HepG2 (cell line): ENCODE results near the gene NDEL1. TPM values are rescaled to one million over a fixed set of nuclear protein-coding genes. Genes with fewer than 3 reads are reported as not detected.
A peak's percentile ranks its signal among the peaks of the same experiment; 100 is the strongest.

ENCODE experiments used
- ATAC-seq: fragments of 200-7000 bp; cut with Tn5 transposase; 3 replicates; pipeline ENCODE4 v1.9.1; 2020; ENCODE audit warnings: mild to moderate bottlenecking, moderate library complexity
- BruUV-seq: library from RNA; stranded (reverse); fragments of 400-500 nt; replicated peaks from 2 replicates; lab custom pipeline; 2021; lab: Mats Ljungman, UMichigan
- CTCF ChIA-PET: fragments of 300-600 bp; formaldehyde crosslinking; extraction: SDS; loops from one replicate; lab custom pipeline; 2021; ENCODE audit warnings: low total read pairs, inconsistent platforms, low intra/inter-chr PET ratio; lab: Yijun Ruan, JAX
- POLR2A ChIA-PET: fragments of 350-600 bp; sonication (Branson Sonifier 250); formaldehyde crosslinking; loops from one replicate; lab custom pipeline; 2020; ENCODE audit warnings: antibody characterized with exemption, inconsistent platforms; lab: Yijun Ruan, JAX
- DNase-seq: peaks from one replicate; pipeline ENCODE4 v3.0.0-alpha.2; 2015; ENCODE audit warnings: low spot score
- FAIRE-seq: peaks from 3 replicates; lab custom pipeline; 2011; peaks lifted over from hg19 to GRCh38; lab: Jason Lieb, UNC
- H2AFZ ChIP-seq: one replicate; pipeline ENCODE4 v1.6.1; 2011; ENCODE audit warnings: low read length, inconsistent platforms
- H3K27ac ChIP-seq: fragments of 300-600 bp; 3 replicates; pipeline ENCODE4 v1.8.0; 2011; ENCODE audit warnings: mixed run types, mild to moderate bottlenecking, mixed read lengths, low read length, inconsistent platforms; ENCODE audit not compliant: insufficient read depth; ENCODE audit errors: extremely low read length
- H3K27me3 ChIP-seq, 2 experiments: fragments of 200-600 bp in 1 of 2; 2 replicates in 1 of 2; 3 replicates in 1 of 2; pipeline versions ENCODE4 v1.6.0 to v1.8.0; 2011; ENCODE audit warnings: low read length in 2 of 2, mild to moderate bottlenecking in 2 of 2, moderate library complexity in 2 of 2, inconsistent platforms in 1 of 2; ENCODE audit not compliant: insufficient read depth in 2 of 2, control insufficient read depth in 1 of 2
- H3K36me3 ChIP-seq, 2 experiments: fragments of 200-600 bp in 1 of 2; replicated peaks in 1 of 2; 2 replicates in 1 of 2; 3 replicates in 1 of 2; pipeline versions ENCODE4 v1.5.1 to v1.8.0; 2011; ENCODE audit warnings: low read length in 2 of 2, inconsistent platforms in 1 of 2; ENCODE audit not compliant: insufficient read depth in 2 of 2, control insufficient read depth in 1 of 2
- H3K4me1 ChIP-seq: 2 replicates; pipeline ENCODE4 v1.5.1; 2012; ENCODE audit warnings: low read length, inconsistent platforms; ENCODE audit not compliant: insufficient read depth
- H3K4me2 ChIP-seq: 2 replicates; pipeline ENCODE4 v1.6.0; 2011; ENCODE audit warnings: low read depth, low read length, inconsistent platforms
- H3K4me3 ChIP-seq, 3 experiments: fragments of 200-600 bp in 1 of 3; sonication (generic), shearing (Covaris generic) in 1 of 3; replicated peaks in 1 of 3; 2 replicates each; pipeline ENCODE4 v1.5.1; 2011 to 2016; ENCODE audit warnings: low read length in 3 of 3, inconsistent platforms in 2 of 3, low read depth in 2 of 3, mild to moderate bottlenecking in 2 of 3, control low read depth in 1 of 3, mixed read lengths in 1 of 3; ENCODE audit not compliant: insufficient read depth in 1 of 3
- H3K79me2 ChIP-seq: one replicate; pipeline ENCODE4 v1.6.1; 2011; ENCODE audit warnings: low read length, inconsistent platforms; ENCODE audit not compliant: insufficient read depth
- H3K9ac ChIP-seq: 2 replicates; pipeline ENCODE4 v1.6.0; 2011; ENCODE audit warnings: mild to moderate bottlenecking, low read depth, low read length, inconsistent platforms; ENCODE audit not compliant: insufficient read depth
- H3K9me3 ChIP-seq: 2 replicates; pipeline ENCODE4 v1.5.1; 2012; ENCODE audit warnings: mild to moderate bottlenecking, low read length
- H4K20me1 ChIP-seq: 2 replicates; pipeline ENCODE4 v1.6.0; 2011; ENCODE audit warnings: inconsistent platforms, mild to moderate bottlenecking, low read length, moderate library complexity; ENCODE audit not compliant: insufficient read depth
- MAFK ChIP-seq, 2 experiments: IDR thresholded peaks in 1 of 2; conservative IDR thresholded peaks in 1 of 2; 2 replicates each; pipeline ENCODE4 v1.6.1; 2011; ENCODE audit warnings: improper control_type of control experiment in 2 of 2, low read length in 2 of 2
- POLR2A ChIP-seq, 2 experiments: IDR thresholded peaks; 2 replicates each; pipeline ENCODE4 v1.6.1; 2011; ENCODE audit warnings: low read depth in 2 of 2, low read length in 2 of 2, mild to moderate bottlenecking in 1 of 2, moderate library complexity in 1 of 2; ENCODE audit not compliant: insufficient read depth in 1 of 2
- RBM22 ChIP-seq: fragments of 200-400 bp; formaldehyde crosslinking; optimal IDR thresholded peaks from 2 replicates; pipeline ENCODE3; 2017; ENCODE audit warnings: mild to moderate bottlenecking, low read length, moderate library complexity
- RXRB ChIP-seq: IDR thresholded peaks from 2 replicates; pipeline ENCODE4 v1.6.1; 2016; ENCODE audit warnings: borderline replicate concordance, missing genetic modification reagents, missing compliant biosample characterization
- WGBS: methylation state at CpG from one replicate; pipeline ENCODE4 v1.1.6; 2017; ENCODE audit warnings: low lambda C conversion rate; 5-methylcytosine and 5-hydroxymethylcytosine counted together
- in situ Hi-C: cut with HindIII; loops from 2 replicates; pipeline ENCODE4 v1.10.0; 2017; ENCODE audit warnings: low pct_unique_long_range_greater_than_20kb; ENCODE audit not compliant: extremely low pct_ligation_motif_present
- intact Hi-C: fragments of 100-400 bp; cut with micrococcal nuclease; formaldehyde crosslinking; loops from one replicate; pipeline ENCODE4 v1.10.0; 2022; ENCODE audit not compliant: unreplicated experiment
- polyA plus RNA-seq, 8 experiments: library from polyadenylated mRNA; depleted of rRNA in 3 of 8; stranded (reverse) in 7 of 8; unstranded in 1 of 8; fragments of >200 nt; fragmentation: Illumina TruSeq in 4 of 8; extraction: Trizol in 4 of 8; gene quantifications; 2 replicates each; pipeline versions ENCODE4 v1.2.1 to v1.2.3, GENCODE V29; 2011 to 2016; ENCODE audit warnings: low read depth in 4 of 8, missing spikeins in 1 of 8, mixed read lengths in 1 of 8; ENCODE audit not compliant: insufficient read depth in 1 of 8
- total RNA-seq, 5 experiments: library from RNA; depleted of rRNA; stranded (reverse); fragments of >200 nt; fragmentation: Illumina TruSeq; extraction: Trizol; gene quantifications; 2 replicates each; pipeline ENCODE4 v1.2.3, GENCODE V29; 2016; ENCODE audit warnings: low read depth in 1 of 5
- TF ChIP-seq, protein P1 (sequence below): sonication (generic); formaldehyde crosslinking; IDR thresholded peaks from 2 replicates; pipeline ENCODE4 v1.5.1; 2020; ENCODE audit warnings: missing genetic modification reagents, mild to moderate bottlenecking, borderline replicate concordance

Gene NDEL1
- total and polyA plus RNA-seq, 2 of the 13 experiments (the other 11 are each of a cell fraction or from before 2014, with no cell fraction given): 59.8 to 153 TPM

DNA sequence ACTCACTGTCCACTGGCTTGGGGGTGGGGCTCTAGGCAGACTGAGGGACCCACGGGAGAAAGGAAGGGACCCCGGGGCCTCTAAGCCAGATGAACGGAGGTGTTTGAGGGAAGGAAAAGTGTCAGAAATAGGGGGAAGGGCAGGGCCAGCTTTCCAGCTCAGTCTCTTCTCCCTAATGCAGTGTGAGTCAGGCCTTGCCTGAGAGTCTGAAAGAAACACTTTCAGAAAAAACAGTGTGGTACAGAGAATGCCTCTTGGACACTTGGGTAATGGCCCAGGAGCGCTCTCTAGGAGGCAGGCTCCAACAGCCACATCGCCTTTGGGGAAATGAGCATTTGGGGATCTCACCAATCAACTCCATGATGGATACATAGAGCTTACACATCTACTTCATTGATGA lies 46.9 kb downstream of the NDEL1 start:
- CTCF ChIA-PET: no interaction called here
- Histone ChIP-seq H3K4me3 (no peak overlapping the region), H4K20me1 (no peaks in the 10 kb centered on the region), H3K4me2 (no peak overlapping the region), H3K27me3 (no peaks in the 10 kb centered on the region), H2AFZ (no peak overlapping the region)
- no TSS peak for BruUV-seq
- in situ Hi-C loops: no loop called here
- intact Hi-C loops: no loop called here
- FAIRE-seq: no peak
- POLR2A ChIA-PET: no interaction called here
- TF ChIP-seq, protein P1, sequence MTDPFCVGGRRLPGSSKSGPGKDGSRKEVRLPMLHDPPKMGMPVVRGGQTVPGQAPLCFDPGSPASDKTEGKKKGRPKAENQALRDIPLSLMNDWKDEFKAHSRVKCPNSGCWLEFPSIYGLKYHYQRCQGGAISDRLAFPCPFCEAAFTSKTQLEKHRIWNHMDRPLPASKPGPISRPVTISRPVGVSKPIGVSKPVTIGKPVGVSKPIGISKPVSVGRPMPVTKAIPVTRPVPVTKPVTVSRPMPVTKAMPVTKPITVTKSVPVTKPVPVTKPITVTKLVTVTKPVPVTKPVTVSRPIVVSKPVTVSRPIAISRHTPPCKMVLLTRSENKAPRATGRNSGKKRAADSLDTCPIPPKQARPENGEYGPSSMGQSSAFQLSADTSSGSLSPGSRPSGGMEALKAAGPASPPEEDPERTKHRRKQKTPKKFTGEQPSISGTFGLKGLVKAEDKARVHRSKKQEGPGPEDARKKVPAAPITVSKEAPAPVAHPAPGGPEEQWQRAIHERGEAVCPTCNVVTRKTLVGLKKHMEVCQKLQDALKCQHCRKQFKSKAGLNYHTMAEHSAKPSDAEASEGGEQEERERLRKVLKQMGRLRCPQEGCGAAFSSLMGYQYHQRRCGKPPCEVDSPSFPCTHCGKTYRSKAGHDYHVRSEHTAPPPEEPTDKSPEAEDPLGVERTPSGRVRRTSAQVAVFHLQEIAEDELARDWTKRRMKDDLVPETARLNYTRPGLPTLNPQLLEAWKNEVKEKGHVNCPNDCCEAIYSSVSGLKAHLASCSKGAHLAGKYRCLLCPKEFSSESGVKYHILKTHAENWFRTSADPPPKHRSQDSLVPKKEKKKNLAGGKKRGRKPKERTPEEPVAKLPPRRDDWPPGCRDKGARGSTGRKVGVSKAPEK (CRISPR knock-in tag): no peak
- TF ChIP-seq RBM22 (peak; percentile 4), POLR2A (IDR thresholded peaks at IDR 0.05; ENCODE audit: insufficient read depth in 1 of 2, low read depth in 2 of 2, low read length in 2 of 2) (0 out of 4 replicates have a peak, but pooled peaks of 1 of the 2 experiments have one; percentile 2)
- TF ChIP-seq, all 625 proteins: peak for 2
- peaks cover 5% of the 10 kb centered on the region; the same call in 1 of the 2 replicates for H3K9me3 ChIP-seq
- H3K79me2 ChIP-seq: no peaks in the 10 kb centered on the region
- H3K36me3 ChIP-seq: peaks cover 38 to 94% of the 10 kb centered on the region in 2 experiments
- DNase-seq (no peak), ATAC-seq (no peak)
- WGBS: 97% methylated on average over 5 of the region's 5 CpGs
- no peak overlapping the region for H3K27ac ChIP-seq
- H3K9ac ChIP-seq: no peak overlapping the region
- peaks cover 18% of the 10 kb centered on the region for H3K4me1 ChIP-seq

DNA sequence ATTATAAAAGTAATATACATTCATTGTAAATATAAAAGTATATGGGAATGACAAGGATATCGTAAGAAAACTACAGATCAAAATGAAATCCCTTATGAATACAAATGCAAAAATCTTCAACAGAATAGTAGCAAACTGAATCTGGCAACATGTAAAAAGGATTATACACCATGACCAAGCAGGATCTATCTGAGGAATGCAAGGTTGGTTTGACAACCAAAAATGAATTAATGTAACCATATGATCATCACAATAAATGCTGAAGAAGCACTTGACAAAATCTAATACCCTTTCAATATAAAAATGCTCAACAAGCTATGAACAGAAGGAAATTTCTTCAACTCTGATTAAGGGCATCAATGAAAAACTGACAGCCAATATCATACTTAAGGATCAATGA lies 48.8 kb downstream of the NDEL1 start:
- H3K27ac ChIP-seq: no peak overlapping the region
- TF ChIP-seq RXRB (CRISPR knock-in tag) (no peak), MAFK (conservative IDR thresholded peaks at IDR 0.05 in 1 of 2, IDR thresholded peaks at IDR 0.05 in 1 of 2; ENCODE audit: low read length in 2 of 2) (0 out of 4 replicates have a peak, but pooled peaks of 1 of the 2 experiments have one; percentile 7)
- H3K4me1 ChIP-seq: no peaks in the 10 kb centered on the region
- POLR2A ChIA-PET: no interaction called here
- in situ Hi-C loops (no loop called here), intact Hi-C loops (no loop called here)
- ATAC-seq (no peak), DNase-seq (no peak), FAIRE-seq (no peak)
- no TSS peak for BruUV-seq
- H3K36me3 ChIP-seq: peaks cover 44 to 92% of the 10 kb centered on the region in 2 experiments
- H3K4me2 ChIP-seq: no peak overlapping the region
- no peak overlapping the region for H3K4me3 ChIP-seq
- CTCF ChIA-PET: no interaction called here
- no peaks in the 10 kb centered on the region for H3K79me2 ChIP-seq
- H3K9ac ChIP-seq: no peak overlapping the region
- peaks cover 5% of the 10 kb centered on the region; the same call in 1 of the 2 replicates for H3K9me3 ChIP-seq
- H2AFZ ChIP-seq: no peak overlapping the region
- H3K27me3 ChIP-seq: no peaks in the 10 kb centered on the region
- H4K20me1 ChIP-seq: no peaks in the 10 kb centered on the region
- WGBS: 100% methylated on average over 1 of the region's 1 CpG
